Activated CD4-positive, CD25-positive, alpha-beta regulatory T cell (primary cell): ENCODE measurements around the gene USP6.
"Not testable (repeated sequence)": the region's sequence is repeated elsewhere in the genome, so short reads cannot be mapped to it uniquely, and the experiment has no call there.

ENCODE experiments used
- DNase-seq, 4 experiments: peaks; one replicate each; lab custom pipeline; 2025; lab: John Stamatoyannopoulos, UW

Gene USP6

DNA sequence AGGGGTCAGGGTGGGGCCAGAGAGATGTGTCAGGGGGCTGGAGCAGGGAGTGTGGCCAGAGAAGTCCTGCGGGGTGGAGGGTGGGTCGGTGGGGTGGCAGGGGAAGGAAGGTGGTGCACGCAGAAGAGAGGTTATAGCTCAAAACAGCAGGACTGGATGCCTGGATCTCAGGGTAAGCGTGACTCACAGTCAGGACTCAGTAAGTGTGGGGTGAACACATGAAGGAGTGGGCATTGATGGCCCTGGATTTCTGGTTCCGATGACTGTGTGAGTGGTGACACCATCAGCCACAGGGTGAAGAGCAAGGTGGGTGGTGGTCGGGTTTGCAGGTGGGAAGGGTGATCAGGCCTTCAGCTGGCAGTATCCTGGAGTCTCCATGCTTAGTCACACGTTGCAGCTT is 6.2 kb downstream of the USP6 start:
- DNase-seq, result not testable (repeated sequence)

DNA sequence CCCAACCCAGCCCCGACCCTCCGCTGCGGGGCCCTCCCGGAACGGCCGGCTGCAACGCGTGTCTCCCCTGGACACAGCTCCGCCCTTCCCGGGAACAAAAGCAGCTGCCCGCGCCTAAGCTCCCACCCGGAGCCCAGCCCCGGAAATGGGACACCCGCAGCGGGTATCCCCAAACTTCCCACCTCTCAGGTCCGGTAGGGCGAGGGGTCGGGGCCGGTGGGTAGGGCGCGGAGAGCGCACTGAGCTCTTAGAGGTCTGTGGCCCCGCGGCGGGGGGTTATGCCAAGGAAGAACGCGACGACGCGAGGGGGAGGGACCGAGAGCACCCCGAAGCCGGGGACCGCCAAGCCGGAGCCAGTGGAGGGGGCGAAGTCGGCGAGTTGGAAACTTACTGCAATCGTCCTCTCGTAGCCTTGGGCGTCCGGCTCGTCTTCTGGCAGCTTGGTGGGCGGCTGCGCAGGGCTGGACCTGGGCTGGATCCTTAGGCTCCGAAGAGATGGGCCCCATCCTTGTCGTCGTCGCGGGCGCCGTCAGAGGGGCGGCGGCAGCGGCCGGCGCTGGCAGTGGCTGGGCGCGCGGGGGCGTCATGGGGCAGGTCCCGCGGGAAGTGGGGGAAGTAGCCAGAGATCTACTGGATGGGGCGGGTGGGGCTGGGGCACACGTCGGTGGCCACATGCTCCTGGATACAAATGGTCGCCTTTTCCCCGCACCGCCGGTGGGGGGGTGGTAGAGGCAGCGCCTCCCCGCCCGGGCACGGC is 6.9 kb downstream of the USP6 start:
- no peak for DNase-seq

DNA sequence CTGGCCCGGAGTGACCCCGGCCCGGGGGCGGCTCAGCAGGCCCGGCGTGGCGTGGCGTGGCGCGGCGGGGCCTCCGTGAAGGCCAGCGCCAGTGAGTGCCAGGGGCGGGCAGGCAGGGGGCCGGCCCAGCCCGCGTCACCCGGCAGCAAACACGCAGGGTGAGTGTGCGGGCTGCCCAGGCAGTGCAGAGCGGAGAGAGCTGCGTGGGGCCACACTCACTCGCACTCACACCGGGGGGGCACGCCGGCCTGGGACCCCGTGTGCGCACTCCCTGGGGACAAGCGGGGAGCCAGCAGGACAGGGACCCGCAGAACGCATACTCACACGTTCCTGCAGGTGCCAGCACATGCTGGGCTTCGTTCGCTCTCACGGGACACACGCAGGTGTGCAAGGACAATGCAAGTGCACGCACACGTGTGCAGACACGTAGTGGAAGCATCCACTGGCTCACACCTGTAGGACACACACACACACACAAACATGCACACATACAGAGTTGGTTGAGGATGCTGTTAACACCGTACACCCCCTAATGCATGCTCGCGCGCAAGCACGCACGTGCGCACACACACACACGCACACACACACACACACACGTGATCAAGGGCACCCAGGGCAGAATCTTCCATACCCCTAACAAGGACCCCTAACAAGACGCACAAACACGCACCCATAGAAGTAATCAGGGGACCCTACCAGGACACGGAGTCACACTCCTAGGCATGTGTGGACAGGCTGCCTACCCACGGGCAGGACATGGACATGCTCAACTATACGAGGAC is 7.7 kb downstream of the USP6 start:
- DNase-seq, result no peak

DNA sequence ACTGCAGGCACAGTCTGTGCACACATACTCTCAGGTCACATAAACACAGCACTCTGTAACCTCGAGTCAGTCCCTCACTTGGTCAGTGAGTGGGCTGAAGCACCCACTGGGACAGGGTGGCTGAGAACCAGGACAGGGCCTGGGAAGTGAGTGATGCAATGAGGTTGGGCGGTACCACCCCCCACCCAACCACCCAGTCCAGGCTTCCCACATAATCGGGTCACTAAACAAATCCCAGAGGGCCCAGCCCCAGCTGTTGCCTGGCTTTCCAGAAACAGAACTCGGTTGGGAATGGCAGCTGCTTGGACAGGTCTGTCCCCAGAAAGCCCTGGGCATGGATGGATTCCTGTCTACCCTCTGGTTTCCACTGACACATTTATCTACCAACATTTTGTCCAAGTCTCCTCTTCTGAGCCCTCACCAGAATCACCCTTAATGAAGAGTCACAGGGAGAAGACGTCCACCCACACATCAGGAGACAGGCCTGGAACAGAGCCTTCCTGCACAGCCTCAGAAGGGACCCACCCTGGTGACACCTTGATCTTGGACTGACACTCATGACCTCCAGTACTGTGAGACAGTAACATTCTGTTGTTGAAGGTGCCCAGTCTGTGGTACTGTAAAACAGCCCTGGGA is 8.4 kb downstream of the USP6 start:
- not testable (repeated sequence) for DNase-seq

DNA sequence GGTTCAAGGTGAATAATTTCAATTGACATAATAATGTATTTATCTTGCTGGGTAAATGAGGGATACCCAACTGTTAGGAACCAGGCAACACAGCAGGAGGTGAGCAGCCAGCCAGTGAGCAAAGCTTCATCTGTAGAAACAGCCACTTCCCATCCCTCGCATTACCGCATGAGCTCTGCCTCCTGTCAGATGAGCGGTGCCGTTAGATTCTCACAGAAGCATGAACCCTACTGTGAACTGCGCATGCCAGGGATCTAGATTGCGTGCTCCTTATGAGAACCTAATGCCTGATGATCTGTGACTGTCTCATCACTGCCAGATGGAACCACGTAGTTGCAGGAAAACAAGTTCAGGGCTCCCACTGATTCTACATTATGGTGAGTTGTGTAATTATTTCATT is 9.1 kb downstream of the USP6 start:
- DNase-seq, result not testable (repeated sequence)

DNA sequence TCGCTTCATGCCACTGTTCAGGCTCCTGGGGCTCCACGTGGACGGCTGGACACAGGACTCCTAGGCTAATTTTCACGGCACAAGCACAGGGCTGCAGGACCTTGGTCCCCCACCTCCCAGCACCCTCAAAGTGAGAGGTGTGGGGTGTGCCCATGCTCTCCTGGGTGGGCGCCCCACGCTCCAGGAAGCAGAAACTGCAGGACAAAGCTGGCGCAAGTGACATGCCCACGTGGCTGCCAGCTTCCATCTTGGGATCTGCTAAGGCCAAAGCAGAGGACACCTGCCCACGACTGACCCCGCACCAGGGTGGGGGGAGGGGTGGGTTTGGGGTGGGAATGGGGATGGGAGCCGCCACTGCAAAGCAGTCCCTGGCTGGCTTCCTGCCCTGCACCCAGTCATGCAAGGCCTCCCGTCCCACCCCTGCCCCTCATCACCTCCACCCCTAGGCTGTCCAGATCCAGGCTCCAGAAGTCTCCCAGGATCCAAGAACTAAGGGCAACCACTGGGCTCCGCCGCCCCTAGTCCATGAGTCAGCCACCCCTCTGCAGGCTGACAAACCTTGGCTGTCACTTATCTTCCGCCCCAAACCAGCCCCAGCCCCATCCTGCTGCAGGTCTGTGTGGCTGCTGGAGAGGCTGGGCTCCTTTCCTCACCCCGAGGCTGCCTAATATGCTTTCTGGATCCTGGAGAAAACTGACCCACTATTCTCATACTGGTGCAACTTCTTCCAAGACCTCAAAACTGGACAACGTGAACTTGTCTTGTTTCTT is 11.1 kb downstream of the USP6 start:
- no peak for DNase-seq

DNA sequence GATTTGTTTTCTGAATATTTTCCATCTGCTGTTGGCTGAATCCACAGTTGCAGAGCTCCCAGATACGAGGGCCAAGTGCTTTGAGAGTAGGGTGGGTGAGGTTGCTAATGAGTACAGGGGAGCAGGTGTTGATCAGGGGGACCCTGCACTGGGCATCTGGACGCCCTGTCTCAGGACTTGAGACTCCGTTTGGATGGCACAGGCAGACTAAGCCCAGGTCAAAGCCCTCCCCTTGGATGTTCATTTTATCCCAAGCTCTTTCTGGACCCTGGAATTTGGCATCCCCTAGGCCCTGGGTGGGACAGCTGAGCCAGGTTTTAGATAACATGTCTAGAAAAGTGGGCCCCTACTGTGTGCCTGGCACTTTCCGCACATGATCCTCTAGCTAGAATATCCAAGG is 12.1 kb downstream of the USP6 start:
- no peak for DNase-seq

DNA sequence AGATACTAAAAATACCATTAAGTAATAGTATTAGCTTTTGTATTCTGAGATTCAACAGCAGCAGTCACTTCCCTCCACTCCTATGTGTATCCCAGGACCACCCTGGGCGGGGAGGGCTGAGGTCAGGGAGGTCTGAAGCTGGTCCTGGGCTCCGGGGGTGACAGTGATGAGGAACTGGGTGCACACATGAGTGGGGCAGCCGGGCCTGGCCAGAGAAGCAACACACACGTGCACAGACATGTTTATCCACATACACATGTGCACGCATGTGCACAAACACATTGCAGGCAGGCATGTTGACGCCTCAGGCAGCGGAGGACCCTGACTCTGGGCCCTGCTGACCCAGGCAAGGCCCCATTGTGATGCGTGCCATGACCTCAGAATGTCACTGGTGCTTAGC is 12.6 kb downstream of the USP6 start:
- DNase-seq, result not testable (repeated sequence)

DNA sequence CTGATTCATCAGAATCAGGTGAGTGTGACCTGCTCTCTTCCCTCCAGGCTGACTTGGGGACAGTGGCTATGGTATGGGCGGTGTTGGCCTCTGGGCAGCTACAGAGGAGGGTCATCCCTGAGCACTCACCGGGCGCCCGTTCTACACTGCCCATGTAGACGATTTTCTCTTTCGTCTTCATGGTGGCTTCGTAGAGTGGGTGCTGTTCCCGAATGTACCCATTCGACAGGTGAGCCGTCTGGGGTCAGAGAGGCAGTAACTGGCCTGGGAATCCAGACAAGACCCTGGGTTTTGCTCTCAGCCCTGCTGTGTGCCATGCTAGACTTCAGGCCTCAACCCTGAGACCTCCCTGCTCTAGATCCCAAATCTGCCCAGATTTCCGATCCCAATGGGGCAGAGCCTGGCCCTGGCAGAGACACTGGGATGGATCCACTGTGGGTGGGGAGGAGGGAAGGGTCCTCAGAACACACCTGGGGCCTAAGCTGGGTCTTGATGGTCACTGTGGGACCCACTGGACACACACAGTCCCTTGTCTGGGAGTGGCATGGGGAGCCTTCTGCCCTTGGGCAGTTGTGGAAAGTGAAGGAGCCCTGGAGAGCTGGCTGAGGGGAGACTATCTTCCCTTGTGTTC is 13.2 kb downstream of the USP6 start:
- DNase-seq, result no peak

DNA sequence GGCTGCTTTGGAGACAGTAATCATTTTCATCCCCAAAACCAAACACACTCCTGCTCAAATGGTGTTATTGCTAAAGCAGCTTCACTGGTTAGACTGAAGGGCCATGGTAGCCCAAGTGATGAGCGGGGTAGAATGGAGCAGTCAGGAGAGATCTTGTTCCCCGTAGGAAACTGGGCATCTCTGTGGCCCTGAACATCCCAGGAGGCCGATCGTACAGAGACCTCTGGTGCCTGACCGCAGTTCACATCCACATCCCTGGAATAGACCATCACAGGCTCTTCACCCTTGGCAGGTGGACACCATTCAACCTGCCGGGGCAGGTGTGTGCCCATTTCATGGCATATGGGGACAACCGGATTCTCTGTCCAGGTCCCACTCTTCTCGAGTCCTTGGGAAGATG is 13.9 kb downstream of the USP6 start:
- DNase-seq, result not testable (repeated sequence)

DNA sequence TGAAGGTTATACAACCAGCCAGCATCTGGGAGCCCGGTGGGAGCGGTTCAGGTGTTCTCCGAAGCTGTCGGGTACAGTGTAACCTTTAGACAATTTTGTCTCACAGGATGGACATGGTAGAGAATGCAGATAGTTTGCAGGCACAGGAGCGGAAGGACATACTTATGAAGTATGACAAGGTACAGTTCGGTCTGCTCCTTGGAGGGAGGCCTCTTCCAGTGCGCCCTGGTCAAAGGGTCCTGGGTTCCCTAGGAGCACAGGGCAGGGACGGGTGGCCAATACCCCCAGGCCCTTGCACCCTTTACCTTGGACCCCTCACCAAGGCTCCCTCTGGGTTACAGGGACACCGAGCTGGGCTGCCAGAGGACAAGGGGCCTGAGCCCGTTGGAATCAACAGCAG is 14.4 kb downstream of the USP6 start:
- DNase-seq, result not testable (repeated sequence)

DNA sequence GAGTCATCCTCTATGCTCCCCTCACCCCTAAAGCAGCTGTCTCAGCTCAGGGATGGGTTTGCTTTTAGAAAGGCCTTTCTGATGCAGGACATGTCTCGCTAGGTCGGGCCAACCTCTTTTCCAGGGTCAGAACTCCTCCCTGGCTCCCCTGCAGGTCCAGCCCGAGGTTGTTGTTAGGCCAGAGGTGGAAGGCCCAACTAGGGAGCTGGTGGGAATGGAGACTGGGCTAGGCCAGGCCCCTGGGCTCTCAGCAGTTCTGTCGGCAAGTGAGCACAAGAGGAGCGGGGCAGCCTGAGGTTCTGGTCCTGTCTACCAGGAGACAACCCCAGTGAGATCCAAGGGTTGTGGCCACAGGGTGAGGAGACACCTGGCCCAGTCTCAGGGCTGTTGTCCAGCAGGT is 14.9 kb downstream of the USP6 start:
- DNase-seq, result not testable (repeated sequence)

DNA sequence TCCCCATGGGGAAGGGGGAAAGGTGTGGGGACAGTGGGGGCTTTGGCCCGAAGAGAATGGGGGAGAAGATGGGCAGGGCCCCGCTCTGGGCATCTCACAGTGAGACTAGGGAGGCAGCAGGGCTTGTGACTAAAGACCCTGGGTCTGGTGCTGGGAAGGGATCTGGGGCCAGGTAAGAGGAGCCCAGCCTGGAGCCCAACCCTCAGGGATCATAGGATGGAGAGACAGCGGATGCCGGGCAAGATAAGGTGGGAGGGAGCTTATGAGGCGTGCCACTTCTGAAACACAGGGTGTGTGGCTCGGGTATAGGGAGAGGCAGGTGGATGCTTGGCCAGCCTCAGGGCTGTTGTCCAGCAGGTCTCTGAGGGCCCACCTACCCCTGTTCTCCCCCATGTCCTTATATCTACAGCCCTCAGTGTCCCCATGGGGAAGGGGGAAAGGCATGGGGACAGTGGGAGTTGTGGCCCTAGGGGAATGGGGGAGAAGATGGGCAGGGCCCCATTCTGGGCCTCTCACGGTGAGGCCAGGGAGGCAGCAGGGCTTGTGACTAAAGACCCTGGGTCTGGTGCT is 15.4 kb downstream of the USP6 start:
- DNase-seq, result no peak

DNA sequence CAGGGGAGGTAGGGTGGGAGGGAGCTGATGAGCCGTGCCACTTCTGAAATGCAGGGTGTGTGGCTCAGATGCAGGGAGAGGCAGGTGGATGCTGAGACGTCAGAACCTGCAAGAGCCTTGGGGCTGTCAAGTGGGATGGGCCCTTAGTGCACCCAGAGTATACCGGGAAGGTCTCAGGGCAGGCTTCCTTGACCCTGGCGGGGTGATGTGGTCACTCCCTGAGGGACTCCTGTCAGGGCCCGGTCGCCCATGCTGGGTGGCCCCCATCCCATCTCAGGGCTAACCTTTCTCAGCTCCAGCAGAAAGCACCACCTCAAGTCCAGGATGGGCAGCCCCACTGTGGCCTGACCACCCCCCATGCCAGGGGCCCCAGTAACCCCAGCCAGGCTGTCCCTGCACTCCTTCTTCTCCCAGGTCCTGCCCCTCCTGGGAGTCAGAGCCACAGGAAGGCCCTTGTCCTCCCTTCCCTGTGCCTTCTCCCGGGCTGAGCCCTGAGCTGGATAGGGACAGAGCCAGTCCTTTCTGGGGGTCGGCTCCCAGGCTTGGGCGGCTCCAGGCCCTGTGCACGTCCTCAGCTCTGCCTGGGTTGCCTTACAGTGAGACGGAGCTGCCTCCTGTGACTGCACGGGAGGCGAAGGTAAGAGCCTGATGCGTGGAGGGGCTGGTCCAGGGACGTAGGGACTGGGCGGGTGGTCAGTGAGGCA is 16.1 kb downstream of the USP6 start:
- DNase-seq, result not testable (repeated sequence)

DNA sequence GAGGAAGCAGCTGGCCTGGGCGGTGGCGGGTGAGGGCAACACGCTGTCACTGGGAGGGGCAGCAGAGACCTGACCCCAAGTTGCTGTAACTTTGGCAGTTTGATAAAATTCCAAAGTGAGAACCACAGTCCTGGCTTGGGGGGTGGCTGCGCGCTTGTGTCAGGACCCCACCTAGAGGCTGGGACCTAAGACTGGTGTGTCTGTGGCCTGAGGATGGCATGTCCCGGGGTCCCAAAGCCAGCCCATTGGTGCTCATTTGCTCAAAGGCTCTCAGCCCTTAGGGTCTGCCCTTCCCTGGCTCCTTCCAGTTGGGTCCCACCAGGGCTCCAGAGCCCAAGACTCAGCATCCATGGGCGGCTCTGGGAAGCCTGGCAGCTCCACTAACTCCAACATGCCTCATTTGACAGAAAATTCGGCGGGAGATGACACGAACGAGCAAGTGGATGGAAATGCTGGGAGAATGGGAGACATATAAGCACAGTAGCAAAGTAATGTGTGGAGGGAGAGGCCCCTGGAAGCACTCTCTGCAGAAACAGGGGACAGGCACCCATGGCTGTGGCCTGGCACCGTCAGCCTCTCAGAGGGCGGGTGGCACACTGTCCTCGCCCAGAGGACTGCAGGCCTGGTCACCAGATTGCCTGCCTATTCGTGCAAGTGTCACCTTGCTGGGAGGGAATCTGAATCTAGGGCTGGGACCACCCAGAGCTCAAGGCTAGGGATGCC is 16.8 kb downstream of the USP6 start:
- DNase-seq, result not testable (repeated sequence)

DNA sequence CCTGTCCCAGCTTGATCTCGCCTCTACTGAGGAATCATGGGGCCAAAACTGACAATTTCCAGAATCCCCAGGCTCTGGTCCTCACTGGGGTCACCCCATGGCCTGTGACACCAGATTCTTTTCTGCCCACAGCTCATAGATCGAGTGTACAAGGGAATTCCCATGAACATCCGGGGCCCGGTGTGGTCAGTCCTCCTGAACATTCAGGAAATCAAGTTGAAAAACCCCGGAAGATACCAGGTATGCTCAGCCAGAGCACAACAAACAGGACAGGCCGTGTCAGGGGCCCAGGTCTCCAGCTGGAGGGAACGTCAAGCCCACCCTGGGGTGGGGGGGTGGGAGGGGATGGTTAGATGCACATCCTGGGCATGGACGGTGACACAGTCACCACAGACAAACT is 17.5 kb downstream of the USP6 start:
- no peak for DNase-seq

DNA sequence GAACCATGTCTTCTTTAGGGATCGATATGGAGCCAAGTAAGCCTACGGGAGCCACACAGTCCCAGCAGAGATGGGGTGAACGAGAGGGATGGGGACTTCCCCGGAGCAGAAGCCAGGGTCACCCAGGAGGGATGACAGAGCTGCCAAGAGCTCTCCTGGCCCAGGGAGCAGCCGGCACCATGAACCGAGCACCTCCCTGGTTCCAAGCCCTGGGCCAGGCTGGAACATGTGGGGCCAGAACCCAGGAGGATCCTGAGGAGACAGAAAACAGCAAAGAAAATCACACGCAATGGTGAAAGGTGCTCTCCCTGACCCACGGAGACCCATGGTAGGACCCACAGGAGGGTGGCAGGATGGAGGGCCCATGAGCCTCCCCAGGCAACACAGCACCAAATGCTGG is 18.1 kb downstream of the USP6 start:
- DNase-seq, result not testable (repeated sequence)

DNA sequence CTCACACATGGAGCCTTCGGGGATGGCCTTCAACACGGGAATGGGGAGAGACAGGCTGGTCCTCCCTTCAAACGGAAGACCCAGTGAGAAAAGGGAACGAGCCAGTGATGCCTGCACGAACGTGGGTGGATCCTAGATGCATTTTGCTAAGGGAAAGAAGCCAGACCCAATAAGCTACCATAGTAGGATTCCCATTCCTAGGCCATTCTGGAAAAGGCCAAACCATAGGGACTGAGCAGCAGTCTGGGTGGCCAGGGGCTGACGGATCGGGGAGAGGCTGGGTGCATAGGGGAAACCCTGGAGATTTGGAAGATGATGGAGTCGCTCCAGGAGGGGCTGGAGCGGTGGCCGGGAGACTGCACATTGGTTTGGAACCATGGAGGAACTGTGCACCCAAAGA is 18.7 kb downstream of the USP6 start:
- not testable (repeated sequence) for DNase-seq

DNA sequence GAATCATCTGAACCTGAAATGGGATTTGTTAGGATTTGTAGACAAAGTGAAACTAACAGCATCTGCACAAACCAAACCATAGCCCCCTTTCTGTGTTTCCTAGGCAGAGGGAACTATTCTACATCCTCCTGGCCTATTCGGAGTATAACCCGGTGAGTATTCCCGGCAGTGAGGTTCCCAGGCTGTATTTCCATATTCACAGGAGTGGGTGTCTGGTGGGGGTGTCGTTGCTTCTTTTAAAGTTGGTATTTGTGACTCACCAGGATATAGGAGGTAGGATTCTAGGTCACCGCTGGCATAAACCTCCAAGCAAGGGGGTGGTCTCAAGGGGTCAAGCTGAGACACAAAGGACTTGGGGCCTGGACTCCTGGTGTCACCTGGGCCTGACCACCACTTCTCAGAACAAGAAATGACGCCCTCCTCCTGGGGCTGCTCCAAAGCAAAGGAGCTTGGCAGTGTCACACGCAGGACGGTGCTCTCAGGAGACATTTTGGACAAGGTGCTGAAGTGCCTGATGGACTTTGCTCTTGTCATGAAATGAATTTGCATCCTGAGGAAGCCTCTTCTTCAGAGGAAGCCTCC is 19.4 kb downstream of the USP6 start:
- not testable (repeated sequence) for DNase-seq
